Measurements from ENCODE around the gene ZNF354B.
"Not testable (repeated sequence)": the region's sequence is repeated elsewhere in the genome, so short reads cannot be mapped to it uniquely, and the experiment has no call there.

The ZNF354B gene

GRCh38 chr5:178870411-178870810, 10.7 kb downstream of the ZNF354B start:
- no peak overlapping the region for H3K4me3 ChIP-seq (ENCODE audit: low read depth, low read length)
- TF ChIP-seq CTCF (IDR thresholded peaks at IDR 0.05; ENCODE audit: insufficient read depth, low read length, missing control alignments): no peak
- no peak for DNase-seq (ENCODE audit: low read depth, low spot score)
- CTCF ChIA-PET: no interaction called here
- POLR2A ChIA-PET: no interaction called here

GRCh38 chr5:178872302-178872701, 12.5 kb downstream of the ZNF354B start:
- no peak for DNase-seq (ENCODE audit: low read depth, low spot score)
- TF ChIP-seq CTCF (IDR thresholded peaks at IDR 0.05; ENCODE audit: insufficient read depth, low read length, missing control alignments): no peak
- POLR2A ChIA-PET: no interaction called here
- CTCF ChIA-PET: no interaction called here
- no peak overlapping the region for H3K4me3 ChIP-seq (ENCODE audit: low read depth, low read length)

GRCh38 chr5:178883115-178883694, 23.5 kb downstream of the ZNF354B start:
- POLR2A ChIA-PET; DNase-seq (ENCODE audit: low read depth, low spot score); CTCF ChIA-PET; H3K4me3 ChIP-seq (ENCODE audit: low read depth, low read length): not testable (repeated sequence)

- ChIA-PET POLR2A (no interaction called here), CTCF (no interaction called here)
- TF ChIP-seq CTCF (IDR thresholded peaks at IDR 0.05; ENCODE audit: insufficient read depth, low read length, missing control alignments): no peak
Observed at GRCh38 chr5:178883815-178884430, 24.2 kb downstream of the ZNF354B start.

GRCh38 chr5:178895615-178896571, 36.1 kb downstream of the ZNF354B start, which contains the start of gene ZFP2:
Gene ZFP2 (plus strand): TSS chr5:178895913. CDS start chr5:178931314, 35,401 bp downstream.
- H3K4me3 ChIP-seq (ENCODE audit: low read depth, low read length): peak within 1 kb of the TSS; percentile 70
- CTCF ChIA-PET: no interaction called here
- POLR2A ChIA-PET: no interaction called here
- TF ChIP-seq CTCF (IDR thresholded peaks at IDR 0.05; ENCODE audit: insufficient read depth, low read length, missing control alignments): no peak
- DNase-seq (ENCODE audit: low read depth, low spot score): no peak

More at GRCh38 chr5:178883815-178884430, 24.2 kb downstream of the ZNF354B start:
- no peak overlapping the region for H3K4me3 ChIP-seq (ENCODE audit: low read depth, low read length)
- DNase-seq (ENCODE audit: low read depth, low spot score): no peak

- CTCF ChIA-PET: no interaction called here
- TF ChIP-seq CTCF (IDR thresholded peaks at IDR 0.05; ENCODE audit: insufficient read depth, low read length, missing control alignments): no peak
- DNase-seq (ENCODE audit: low read depth, low spot score): no peak
- POLR2A ChIA-PET: no interaction called here
- H3K4me3 ChIP-seq (ENCODE audit: low read depth, low read length): no peak overlapping the region
Observed at GRCh38 chr5:178899289-178899688, 39.5 kb downstream of the ZNF354B start.
